ENCODE data around the gene SRSF12. TPM values are rescaled to one million over a fixed set of nuclear protein-coding genes. Genes with fewer than 3 reads are reported as not detected.

SRSF12 gene
- total RNA-seq, 4 donors from 2014 or later, result not detected

DNA sequence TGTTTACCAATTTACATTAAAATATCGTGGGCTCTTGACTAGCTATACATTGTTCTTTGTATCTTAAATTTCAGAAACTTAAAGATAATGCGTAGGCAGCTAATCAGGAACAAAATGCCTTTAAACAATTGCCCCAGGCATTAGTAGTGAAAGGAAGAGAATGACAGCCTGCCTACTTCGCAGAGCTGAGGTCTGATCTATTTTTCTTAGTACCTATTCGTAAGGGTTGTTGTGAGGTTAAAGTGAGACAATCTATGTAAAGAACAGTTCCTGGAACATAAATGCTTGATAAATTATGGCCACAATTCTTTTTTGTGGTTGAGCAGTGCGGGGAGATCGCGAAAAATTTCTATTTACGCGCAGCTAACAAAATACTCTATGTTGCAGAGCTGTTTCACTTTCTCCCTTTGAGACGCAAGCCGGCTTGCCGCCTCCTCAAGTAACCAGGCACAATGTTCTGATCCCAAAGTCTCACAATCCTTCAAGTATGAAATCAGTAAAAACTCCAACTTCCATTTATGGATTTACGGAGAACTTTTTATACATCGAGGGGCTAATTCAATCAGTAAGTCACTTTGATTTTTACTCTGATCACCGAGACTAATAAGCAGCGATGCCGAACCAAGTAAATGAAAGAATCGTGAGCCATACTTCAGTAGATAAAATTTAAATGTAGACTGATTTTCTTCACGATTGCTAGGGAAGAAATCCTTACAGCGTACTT lies 38.2 kb downstream of the SRSF12 start:
- TF ChIP-seq POLR2A (IDR thresholded peaks at IDR 0.05), result peak; percentile 42 to 43
- TF ChIP-seq, protein P1, sequence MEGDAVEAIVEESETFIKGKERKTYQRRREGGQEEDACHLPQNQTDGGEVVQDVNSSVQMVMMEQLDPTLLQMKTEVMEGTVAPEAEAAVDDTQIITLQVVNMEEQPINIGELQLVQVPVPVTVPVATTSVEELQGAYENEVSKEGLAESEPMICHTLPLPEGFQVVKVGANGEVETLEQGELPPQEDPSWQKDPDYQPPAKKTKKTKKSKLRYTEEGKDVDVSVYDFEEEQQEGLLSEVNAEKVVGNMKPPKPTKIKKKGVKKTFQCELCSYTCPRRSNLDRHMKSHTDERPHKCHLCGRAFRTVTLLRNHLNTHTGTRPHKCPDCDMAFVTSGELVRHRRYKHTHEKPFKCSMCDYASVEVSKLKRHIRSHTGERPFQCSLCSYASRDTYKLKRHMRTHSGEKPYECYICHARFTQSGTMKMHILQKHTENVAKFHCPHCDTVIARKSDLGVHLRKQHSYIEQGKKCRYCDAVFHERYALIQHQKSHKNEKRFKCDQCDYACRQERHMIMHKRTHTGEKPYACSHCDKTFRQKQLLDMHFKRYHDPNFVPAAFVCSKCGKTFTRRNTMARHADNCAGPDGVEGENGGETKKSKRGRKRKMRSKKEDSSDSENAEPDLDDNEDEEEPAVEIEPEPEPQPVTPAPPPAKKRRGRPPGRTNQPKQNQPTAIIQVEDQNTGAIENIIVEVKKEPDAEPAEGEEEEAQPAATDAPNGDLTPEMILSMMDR (IDR thresholded peaks at IDR 0.05), result no peak
- peak; percentile 55 to 83 (median 68) for DNase-seq
- no peaks in the 10 kb centered on the region for H3K9me3 ChIP-seq
- H3K36me3 ChIP-seq, result peaks cover 0 to 11% (median 0%) of the 10 kb centered on the region in 3 donors
- peak overlapping the region; percentile 99 to 100 (median 100) for H3K27ac ChIP-seq
- peaks cover 0 to 8% (median 0%) of the 10 kb centered on the region in 4 donors for H3K4me1 ChIP-seq
- H3K4me3 ChIP-seq, result peak overlapping the region; percentile 87 to 100 (median 96)
- no peaks in the 10 kb centered on the region for H3K27me3 ChIP-seq

DNA sequence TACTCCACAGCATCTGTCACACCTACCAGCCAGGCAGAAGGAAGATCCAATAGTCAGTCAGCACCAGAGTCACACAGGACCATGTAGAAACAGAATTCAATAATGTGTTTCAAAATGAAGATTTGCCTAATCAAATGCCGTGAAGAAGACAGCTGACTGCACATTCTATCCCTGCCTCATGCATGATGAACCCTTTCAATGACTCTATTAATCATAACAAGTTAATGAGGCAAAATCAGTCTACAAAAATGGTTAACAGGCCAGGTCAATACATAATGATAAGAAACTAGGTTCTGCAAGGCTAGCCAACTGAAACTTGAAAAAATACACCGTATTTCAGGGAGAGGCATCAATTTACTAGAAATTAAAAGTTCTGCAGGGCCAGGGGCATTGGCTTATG lies 44.0 kb downstream of the SRSF12 start:
- Histone ChIP-seq H3K36me3 (no peaks in the 10 kb centered on the region), H3K4me3 (no peak overlapping the region), H3K27me3 (no peaks in the 10 kb centered on the region), H3K9me3 (no peaks in the 10 kb centered on the region), H3K4me1 (no peaks in the 10 kb centered on the region), H3K27ac (no peak overlapping the region)
- TF ChIP-seq POLR2A (IDR thresholded peaks at IDR 0.05), result no peak
- TF ChIP-seq, protein P1 (IDR thresholded peaks at IDR 0.05), result no peak
- no peak for DNase-seq

DNA sequence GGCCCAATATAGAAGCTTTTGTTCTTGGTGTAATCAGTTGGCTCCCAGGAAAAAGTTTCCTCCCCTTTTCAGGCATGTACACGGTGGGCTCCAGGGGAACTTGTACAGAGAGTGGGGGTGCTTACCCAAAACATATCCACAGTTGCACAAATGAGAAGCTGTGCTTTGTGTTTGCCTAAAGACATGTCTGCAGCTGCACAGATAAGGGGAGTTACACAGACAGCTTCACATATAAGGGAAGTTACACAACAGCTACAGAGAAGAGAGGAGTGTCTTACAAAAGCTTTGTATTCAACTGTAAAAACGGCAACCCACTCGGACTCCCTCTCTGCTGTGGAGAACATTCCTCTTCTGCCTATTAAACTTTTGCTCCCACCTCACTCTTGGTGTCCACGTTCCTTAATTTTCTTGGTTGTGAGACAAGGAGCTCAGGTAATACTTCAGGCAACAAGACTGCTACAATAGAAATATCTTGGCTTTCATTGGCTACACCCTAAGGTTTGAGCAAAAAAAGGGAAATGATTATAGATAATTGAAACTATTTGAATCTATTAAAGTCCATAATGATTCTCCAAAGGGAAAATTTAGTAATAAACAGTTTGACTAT lies 44.8 kb downstream of the SRSF12 start:
- DNase-seq, result no peak
- TF ChIP-seq POLR2A (IDR thresholded peaks at IDR 0.05), result no peak
- TF ChIP-seq, protein P1 (IDR thresholded peaks at IDR 0.05), result no peak
- Histone ChIP-seq H3K4me3 (no peak overlapping the region), H3K27ac (no peak overlapping the region), H3K9me3 (no peaks in the 10 kb centered on the region), H3K4me1 (no peaks in the 10 kb centered on the region), H3K36me3 (no peaks in the 10 kb centered on the region), H3K27me3 (no peaks in the 10 kb centered on the region)

DNA sequence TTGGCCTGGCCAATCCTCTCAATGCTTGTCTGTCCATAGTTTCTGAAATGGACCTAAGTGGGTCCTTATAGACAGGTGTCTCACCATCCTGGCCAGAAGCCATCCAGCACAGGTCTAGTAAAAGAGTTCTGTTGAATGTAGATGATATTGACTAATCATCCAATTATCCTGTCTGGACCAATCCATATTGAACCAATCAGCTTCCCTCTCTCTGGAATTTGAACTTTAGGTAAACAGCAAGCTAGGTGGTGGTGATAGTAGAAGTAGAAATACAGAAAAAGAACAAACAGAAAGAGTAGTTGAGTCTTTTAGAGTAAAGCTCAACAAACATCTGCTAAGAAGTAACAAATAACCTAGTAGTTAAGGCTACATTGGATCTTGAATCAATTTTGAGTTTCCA lies 46.8 kb downstream of the SRSF12 start:
- no peak overlapping the region for H3K27ac ChIP-seq
- H3K9me3 ChIP-seq, result no peaks in the 10 kb centered on the region
- no peaks in the 10 kb centered on the region for H3K4me1 ChIP-seq
- H3K36me3 ChIP-seq, result no peaks in the 10 kb centered on the region
- TF ChIP-seq POLR2A (IDR thresholded peaks at IDR 0.05), result no peak
- TF ChIP-seq, protein P1 (IDR thresholded peaks at IDR 0.05), result no peak
- DNase-seq, result no peak
- H3K27me3 ChIP-seq, result no peaks in the 10 kb centered on the region
- no peak overlapping the region for H3K4me3 ChIP-seq

DNA sequence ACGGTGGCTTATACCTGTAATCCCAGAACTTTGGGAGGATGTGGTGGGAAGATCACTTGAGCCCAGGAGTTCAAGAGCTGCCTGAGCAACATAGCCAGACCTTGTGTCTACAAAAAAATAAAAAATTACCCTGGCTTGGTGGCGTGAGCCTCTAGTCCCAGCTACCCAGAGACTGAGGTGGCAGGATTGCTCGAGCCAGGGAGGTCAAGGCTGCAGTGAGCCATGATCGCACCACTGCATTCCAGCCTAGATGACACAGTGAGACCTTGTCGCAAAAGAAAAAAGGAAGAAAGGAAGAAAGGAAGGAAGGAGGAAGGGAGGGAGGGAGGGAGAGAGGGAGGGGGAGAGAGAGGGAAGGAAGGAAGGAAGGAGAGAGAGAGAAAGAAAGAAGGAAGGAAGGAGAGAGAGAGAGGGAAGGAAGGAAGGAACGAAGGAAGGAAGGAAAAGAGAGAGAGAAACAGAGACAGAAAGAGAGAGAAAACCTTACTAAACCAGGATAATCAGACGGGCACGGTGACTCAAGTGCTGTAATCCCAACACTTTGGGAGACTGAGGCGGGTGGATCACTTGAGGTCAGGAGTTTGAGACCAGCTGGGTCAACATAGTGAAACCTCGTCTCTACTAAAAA lies 48.2 kb downstream of the SRSF12 start:
- H3K27me3 ChIP-seq, result no peaks in the 10 kb centered on the region
- no peaks in the 10 kb centered on the region for H3K4me1 ChIP-seq
- H3K9me3 ChIP-seq, result no peaks in the 10 kb centered on the region
- no peak overlapping the region for H3K4me3 ChIP-seq
- TF ChIP-seq POLR2A (IDR thresholded peaks at IDR 0.05), result no peak
- TF ChIP-seq, protein P1 (IDR thresholded peaks at IDR 0.05), result no peak
- no peaks in the 10 kb centered on the region for H3K36me3 ChIP-seq
- no peak overlapping the region for H3K27ac ChIP-seq
- DNase-seq, result no peak

Measured in Peyer's patch (tissue), 4 donors.